GM23338 (cell line): ENCODE data around the gene NKD1. TPM values are rescaled to one million over a fixed set of nuclear protein-coding genes. Genes with fewer than 3 reads are reported as not detected.

Experiments
- ATAC-seq: fragments of 200-7000 bp; cut with Tn5 transposase; 3 replicates; pipeline ENCODE4 v1.9.1; 2020
- DNase-seq: peaks from one replicate; pipeline ENCODE4 v3.0.0-alpha.2; 2015; ENCODE audit warnings: low spot score
- H2AFZ ChIP-seq: fragments of 200-600 bp; sonication (generic); 2 replicates; pipeline ENCODE4 v1.8.0; 2016; ENCODE audit warnings: antibody characterized with exemption, mild to moderate bottlenecking, moderate library complexity
- H3F3A ChIP-seq: fragments of 200-600 bp; sonication (generic); replicated peaks from 2 replicates; pipeline ENCODE4 v1.8.0; 2017; ENCODE audit warnings: antibody characterized with exemption, mixed run types, low read depth
- H3K27ac ChIP-seq: fragments of 200-600 bp; sonication (generic); 2 replicates; pipeline ENCODE4 v1.6.1; 2016; ENCODE audit warnings: low read depth
- H3K27me3 ChIP-seq: fragments of 200-600 bp; sonication (generic); 2 replicates; pipeline ENCODE4 v1.8.0; 2016; ENCODE audit warnings: mild to moderate bottlenecking, mixed run types, moderate library complexity; ENCODE audit not compliant: insufficient read depth
- H3K36me3 ChIP-seq: fragments of 200-600 bp; sonication (generic); 2 replicates; pipeline ENCODE4 v1.8.0; 2016; ENCODE audit warnings: mild to moderate bottlenecking; ENCODE audit not compliant: insufficient read depth
- H3K4me1 ChIP-seq: fragments of 200-600 bp; sonication (generic); 2 replicates; pipeline ENCODE4 v1.8.0; 2016; ENCODE audit warnings: mild to moderate bottlenecking, moderate library complexity; ENCODE audit not compliant: insufficient read depth
- H3K4me2 ChIP-seq: fragments of 200-600 bp; sonication (generic); 2 replicates; pipeline ENCODE4 v1.7.1; 2017; ENCODE audit warnings: mixed run types
- H3K4me3 ChIP-seq: fragments of 200-600 bp; sonication (generic); 2 replicates; pipeline ENCODE4 v1.6.1; 2016; ENCODE audit warnings: mixed run types
- H3K79me2 ChIP-seq: fragments of 200-600 bp; sonication (generic); replicated peaks from 2 replicates; pipeline ENCODE4 v1.8.0; 2017; ENCODE audit warnings: mild to moderate bottlenecking; ENCODE audit not compliant: insufficient read depth
- H3K9me2 ChIP-seq: fragments of 200-600 bp; sonication (generic); 2 replicates; pipeline ENCODE4 v1.8.0; 2017; ENCODE audit not compliant: insufficient read depth
- H4K20me1 ChIP-seq: fragments of 200-600 bp; sonication (generic); replicated peaks from 2 replicates; pipeline ENCODE4 v1.8.0; 2017; ENCODE audit warnings: mild to moderate bottlenecking; ENCODE audit not compliant: insufficient read depth
- H3K27ac Mint-ChIP-seq: 2 replicates; pipeline ENCODE4 v1.8.0; 2020; ENCODE audit warnings: inconsistent platforms, mild to moderate bottlenecking, moderate library complexity, mixed read lengths
- H3K27me3 Mint-ChIP-seq: 3 replicates; pipeline ENCODE4 v1.8.0; 2022; ENCODE audit warnings: low read depth, mild to moderate bottlenecking, moderate library complexity, mixed read lengths, inconsistent platforms; ENCODE audit not compliant: insufficient read depth, poor library complexity
- H3K36me3 Mint-ChIP-seq: 3 replicates; pipeline ENCODE4 v1.8.0; 2021; ENCODE audit warnings: low read depth, mild to moderate bottlenecking, inconsistent platforms, moderate library complexity, mixed read lengths
- H3K4me1 Mint-ChIP-seq: 3 replicates; pipeline ENCODE4 v1.8.0; 2020; ENCODE audit warnings: mild to moderate bottlenecking, inconsistent platforms, mixed read lengths
- H3K4me3 Mint-ChIP-seq: 3 replicates; pipeline ENCODE4 v1.8.0; 2021; ENCODE audit warnings: moderate library complexity, mild to moderate bottlenecking, inconsistent platforms, mixed read lengths
- H3K9me3 Mint-ChIP-seq: 3 replicates; pipeline ENCODE4 v1.8.0; 2020; ENCODE audit warnings: moderate library complexity, mild to moderate bottlenecking, inconsistent platforms, mixed read lengths
- CREB1 ChIP-seq: fragments of 250-450 bp; sonication (Bioruptor Pico); IDR thresholded peaks from 2 replicates; pipeline ENCODE4 v1.5.0; 2020; ENCODE audit warnings: low read depth, mild to moderate bottlenecking, moderate library complexity
- EZH2 ChIP-seq: fragments of 200-600 bp; sonication (generic); IDR thresholded peaks from one replicate; pipeline ENCODE4 v1.8.0; 2017; ENCODE audit warnings: antibody characterized with exemption, mild to moderate bottlenecking, low read depth; ENCODE audit not compliant: unreplicated experiment
- EZH2phosphoT487 ChIP-seq: fragments of 200-600 bp; sonication (generic); IDR thresholded peaks from one replicate; pipeline ENCODE4 v1.8.1; 2018; ENCODE audit warnings: antibody characterized with exemption; ENCODE audit not compliant: unreplicated experiment
- JUNB ChIP-seq: IDR thresholded peaks from one replicate; pipeline ENCODE4 v1.6.1; 2016; ENCODE audit warnings: antibody characterized with exemption; ENCODE audit not compliant: unreplicated experiment
- NANOG ChIP-seq: IDR thresholded peaks from 2 replicates; pipeline ENCODE4 v1.6.1; 2016; ENCODE audit warnings: antibody characterized with exemption, borderline replicate concordance
- STAT1 ChIP-seq: IDR thresholded peaks from one replicate; pipeline ENCODE4 v1.6.1; 2016; ENCODE audit warnings: antibody characterized with exemption; ENCODE audit not compliant: unreplicated experiment
- ZNF331 ChIP-seq: fragments of 250-450 bp; sonication (Bioruptor Pico); IDR thresholded peaks from 2 replicates; pipeline ENCODE4 v1.5.0; 2020; ENCODE audit warnings: low read depth, mild to moderate bottlenecking, moderate library complexity
- polyA plus RNA-seq: library from polyadenylated mRNA; unstranded; fragments of >200 nt; fragmentation: Nextera tagmentation; extraction: Ambion mirVana; gene quantifications from 2 replicates; pipeline ENCODE4 v1.2.1, GENCODE V29; 2016
- total RNA-seq: library from RNA; depleted of rRNA; stranded (reverse); fragments of >200 nt; shearing (Covaris generic); gene quantifications from 2 replicates; pipeline ENCODE4 v1.2.3, GENCODE V29; 2014
- TF ChIP-seq, protein P1 (sequence below), 2 experiments: fragments of 200-600 bp in 1 of 2; sonication (generic) in 1 of 2; conservative IDR thresholded peaks; 2 replicates each; pipeline versions ENCODE4 v1.5.1 to v1.6.1; 2016 to 2017; ENCODE audit warnings: antibody characterized with exemption in 2 of 2, low read depth in 2 of 2, mild to moderate bottlenecking in 2 of 2, moderate library complexity in 1 of 2
- TF ChIP-seq, protein P2 (sequence below): IDR thresholded peaks from one replicate; pipeline ENCODE4 v1.6.1; 2018; ENCODE audit warnings: antibody characterized with exemption; ENCODE audit not compliant: unreplicated experiment

The NKD1 gene
- total and polyA plus RNA-seq, 2 experiments from 2014 or later, result 2.1 to 2.3 TPM

DNA sequence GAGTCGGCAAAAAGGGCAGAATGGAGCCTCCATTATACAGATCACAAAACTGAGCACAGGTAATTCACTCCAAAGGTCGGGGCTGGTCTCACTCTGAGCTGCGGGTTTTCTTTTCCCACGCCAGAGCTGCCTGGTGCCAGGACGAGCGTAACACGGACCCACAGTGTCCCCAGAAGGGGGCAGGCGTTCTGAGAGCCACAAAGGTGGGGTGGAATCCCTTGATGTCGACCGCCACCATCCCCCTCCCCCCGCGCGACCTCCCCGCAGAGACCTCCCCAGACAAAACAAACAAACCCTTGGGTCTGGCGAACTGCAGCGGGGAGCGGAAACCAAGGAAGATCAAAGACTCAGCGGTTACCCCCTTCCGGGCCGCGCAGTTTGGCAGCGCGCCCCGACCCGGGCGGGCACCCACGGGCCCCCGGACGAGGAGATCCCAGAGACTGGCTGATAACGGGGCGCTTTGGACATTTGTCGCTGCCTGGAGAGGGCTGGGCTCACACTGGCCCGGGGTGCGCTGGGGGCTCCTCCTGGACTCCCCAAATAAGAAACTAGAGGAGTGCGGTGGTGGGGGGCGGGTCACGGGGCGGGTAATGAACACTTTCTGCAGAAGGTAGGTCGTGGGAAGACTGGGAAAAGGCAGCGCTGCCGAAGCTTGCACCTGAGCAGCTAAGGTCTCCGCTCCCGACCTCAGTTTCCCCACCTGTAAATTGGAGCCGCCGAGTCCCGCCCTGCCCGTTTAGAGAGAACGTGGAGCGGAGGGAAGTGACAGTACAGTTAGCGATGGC, 664 bp upstream of the NKD1 start:
- Mint-ChIP-seq H3K36me3 (no peaks in the 10 kb centered on the region), H3K9me3 (peaks cover 2% of the 10 kb centered on the region; the same call in 2 of the 3 replicates), H3K27ac (no peak overlapping the region), H3K4me1 (peaks cover 11% of the 10 kb centered on the region; the same call in 2 of the 3 replicates), H3K4me3 (peak overlapping the region; percentile 76), H3K27me3 (peaks cover 30% of the 10 kb centered on the region)
- Histone ChIP-seq H3K4me1 (no peaks in the 10 kb centered on the region), H3K27ac (no peak overlapping the region), H3K79me2 (no peaks in the 10 kb centered on the region), H3K36me3 (no peaks in the 10 kb centered on the region), H3K4me2 (peak overlapping the region; percentile 83), H3K9me2 (no peaks in the 10 kb centered on the region), H3K27me3 (peaks cover 46% of the 10 kb centered on the region), H2AFZ (no peak overlapping the region; the same call in 1 of the 2 replicates), H3K4me3 (peak overlapping the region; percentile 64), H4K20me1 (peaks cover 4% of the 10 kb centered on the region; the same call in 1 of the 2 replicates), H3F3A (no peaks in the 10 kb centered on the region)
- peak; percentile 27 for ATAC-seq
- TF ChIP-seq EZH2phosphoT487, result no peak
- TF ChIP-seq, protein P1, sequence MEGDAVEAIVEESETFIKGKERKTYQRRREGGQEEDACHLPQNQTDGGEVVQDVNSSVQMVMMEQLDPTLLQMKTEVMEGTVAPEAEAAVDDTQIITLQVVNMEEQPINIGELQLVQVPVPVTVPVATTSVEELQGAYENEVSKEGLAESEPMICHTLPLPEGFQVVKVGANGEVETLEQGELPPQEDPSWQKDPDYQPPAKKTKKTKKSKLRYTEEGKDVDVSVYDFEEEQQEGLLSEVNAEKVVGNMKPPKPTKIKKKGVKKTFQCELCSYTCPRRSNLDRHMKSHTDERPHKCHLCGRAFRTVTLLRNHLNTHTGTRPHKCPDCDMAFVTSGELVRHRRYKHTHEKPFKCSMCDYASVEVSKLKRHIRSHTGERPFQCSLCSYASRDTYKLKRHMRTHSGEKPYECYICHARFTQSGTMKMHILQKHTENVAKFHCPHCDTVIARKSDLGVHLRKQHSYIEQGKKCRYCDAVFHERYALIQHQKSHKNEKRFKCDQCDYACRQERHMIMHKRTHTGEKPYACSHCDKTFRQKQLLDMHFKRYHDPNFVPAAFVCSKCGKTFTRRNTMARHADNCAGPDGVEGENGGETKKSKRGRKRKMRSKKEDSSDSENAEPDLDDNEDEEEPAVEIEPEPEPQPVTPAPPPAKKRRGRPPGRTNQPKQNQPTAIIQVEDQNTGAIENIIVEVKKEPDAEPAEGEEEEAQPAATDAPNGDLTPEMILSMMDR (conservative IDR thresholded peaks at IDR 0.05; ENCODE audit: low read depth in 2 of 2), result peak; percentile 18 to 39; a peak in 3 of 4 replicates
- DNase-seq, result peak; percentile 61

DNA sequence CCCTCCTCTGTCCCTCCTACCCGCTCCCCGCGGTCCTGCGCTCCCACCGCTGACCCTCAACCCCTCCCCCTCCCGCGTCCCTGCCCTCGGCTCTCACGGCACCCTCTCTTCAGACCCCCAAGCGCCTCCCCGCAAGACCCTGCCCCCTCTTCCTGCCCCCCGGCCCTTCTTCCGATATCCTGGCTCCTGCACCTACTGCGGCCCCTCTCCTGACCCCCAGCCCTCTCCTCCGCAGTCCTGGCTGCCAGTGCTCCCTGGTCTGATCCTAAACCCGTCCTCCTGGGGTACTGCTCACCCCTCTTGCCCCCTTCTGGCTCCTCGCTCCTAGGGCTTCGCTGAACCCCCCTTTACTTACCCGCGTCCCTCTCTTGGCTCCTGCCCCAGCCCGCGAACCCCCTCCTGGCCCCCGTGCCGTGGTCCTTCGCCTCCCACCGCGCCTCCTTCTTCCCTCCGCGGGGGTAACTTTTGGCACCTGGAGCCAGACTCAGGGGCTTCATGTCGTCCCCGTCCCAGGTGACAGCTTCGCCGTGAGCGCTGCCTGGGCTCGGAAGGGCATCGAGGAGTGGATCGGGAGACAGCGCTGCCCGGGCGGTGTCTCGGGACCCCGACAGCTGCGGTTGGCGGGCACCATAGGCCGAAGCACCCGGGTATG, 839 bp downstream of the NKD1 start:
- Mint-ChIP-seq H3K4me3 (peak overlapping the region; percentile 69), H3K27me3 (peaks cover 30% of the 10 kb centered on the region), H3K27ac (no peak overlapping the region), H3K9me3 (no peaks in the 10 kb centered on the region; the same call in 2 of the 3 replicates), H3K36me3 (no peaks in the 10 kb centered on the region), H3K4me1 (peaks cover 11% of the 10 kb centered on the region; the same call in 2 of the 3 replicates)
- DNase-seq (peak; percentile 32), ATAC-seq (peak; percentile 11)
- Histone ChIP-seq H3K9me2 (no peaks in the 10 kb centered on the region), H4K20me1 (peaks cover 4% of the 10 kb centered on the region; the same call in 1 of the 2 replicates), H2AFZ (peak overlapping the region; percentile 52; the same call in 1 of the 2 replicates), H3K79me2 (no peaks in the 10 kb centered on the region), H3F3A (no peaks in the 10 kb centered on the region), H3K36me3 (no peaks in the 10 kb centered on the region), H3K4me1 (no peaks in the 10 kb centered on the region), H3K4me3 (peak overlapping the region; percentile 68), H3K27me3 (peaks cover 46% of the 10 kb centered on the region), H3K27ac (no peak overlapping the region), H3K4me2 (peak overlapping the region; percentile 93)
- no peak for TF ChIP-seq ZNF331 (CRISPR knock-in tag)
- TF ChIP-seq, protein P2, sequence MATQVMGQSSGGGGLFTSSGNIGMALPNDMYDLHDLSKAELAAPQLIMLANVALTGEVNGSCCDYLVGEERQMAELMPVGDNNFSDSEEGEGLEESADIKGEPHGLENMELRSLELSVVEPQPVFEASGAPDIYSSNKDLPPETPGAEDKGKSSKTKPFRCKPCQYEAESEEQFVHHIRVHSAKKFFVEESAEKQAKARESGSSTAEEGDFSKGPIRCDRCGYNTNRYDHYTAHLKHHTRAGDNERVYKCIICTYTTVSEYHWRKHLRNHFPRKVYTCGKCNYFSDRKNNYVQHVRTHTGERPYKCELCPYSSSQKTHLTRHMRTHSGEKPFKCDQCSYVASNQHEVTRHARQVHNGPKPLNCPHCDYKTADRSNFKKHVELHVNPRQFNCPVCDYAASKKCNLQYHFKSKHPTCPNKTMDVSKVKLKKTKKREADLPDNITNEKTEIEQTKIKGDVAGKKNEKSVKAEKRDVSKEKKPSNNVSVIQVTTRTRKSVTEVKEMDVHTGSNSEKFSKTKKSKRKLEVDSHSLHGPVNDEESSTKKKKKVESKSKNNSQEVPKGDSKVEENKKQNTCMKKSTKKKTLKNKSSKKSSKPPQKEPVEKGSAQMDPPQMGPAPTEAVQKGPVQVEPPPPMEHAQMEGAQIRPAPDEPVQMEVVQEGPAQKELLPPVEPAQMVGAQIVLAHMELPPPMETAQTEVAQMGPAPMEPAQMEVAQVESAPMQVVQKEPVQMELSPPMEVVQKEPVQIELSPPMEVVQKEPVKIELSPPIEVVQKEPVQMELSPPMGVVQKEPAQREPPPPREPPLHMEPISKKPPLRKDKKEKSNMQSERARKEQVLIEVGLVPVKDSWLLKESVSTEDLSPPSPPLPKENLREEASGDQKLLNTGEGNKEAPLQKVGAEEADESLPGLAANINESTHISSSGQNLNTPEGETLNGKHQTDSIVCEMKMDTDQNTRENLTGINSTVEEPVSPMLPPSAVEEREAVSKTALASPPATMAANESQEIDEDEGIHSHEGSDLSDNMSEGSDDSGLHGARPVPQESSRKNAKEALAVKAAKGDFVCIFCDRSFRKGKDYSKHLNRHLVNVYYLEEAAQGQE, result no peak
- no peak for TF ChIP-seq CREB1
- TF ChIP-seq STAT1, result no peak
- peak; percentile 42 for TF ChIP-seq EZH2
- no peak for TF ChIP-seq EZH2phosphoT487
- TF ChIP-seq JUNB, result no peak
- no peak for TF ChIP-seq NANOG
